DOHH2 (cell line): ENCODE results near the gene DOCK8.

Experiments
- H3F3A ChIP-seq: fragments of 200-600 bp; sonication (generic), shearing (Covaris generic); 2 replicates; pipeline ENCODE4 v1.6.0; 2016; ENCODE audit warnings: antibody characterized with exemption, mild to moderate bottlenecking; ENCODE audit not compliant: control insufficient read depth, insufficient read depth
- H3K27ac ChIP-seq: fragments of 200-600 bp; sonication (generic); 2 replicates; pipeline ENCODE4 v1.5.1; 2014; ENCODE audit warnings: low read depth, mild to moderate bottlenecking, low read length, moderate library complexity
- H3K27me3 ChIP-seq: fragments of 200-600 bp; sonication (generic); 2 replicates; pipeline ENCODE4 v1.6.1; 2014; ENCODE audit warnings: mild to moderate bottlenecking, low read length, mixed read lengths; ENCODE audit not compliant: control insufficient read depth
- H3K36me3 ChIP-seq: fragments of 200-600 bp; sonication (generic); 2 replicates; pipeline ENCODE4 v1.6.1; 2014; ENCODE audit warnings: mild to moderate bottlenecking, low read length, moderate library complexity, mixed read lengths; ENCODE audit not compliant: control insufficient read depth
- H3K4me1 ChIP-seq: fragments of 200-600 bp; sonication (generic); 2 replicates; pipeline ENCODE4 v1.6.1; 2014; ENCODE audit warnings: mild to moderate bottlenecking, low read length, mixed read lengths; ENCODE audit not compliant: control insufficient read depth
- H3K4me2 ChIP-seq: fragments of 200-600 bp; sonication (generic); 2 replicates; pipeline ENCODE4 v1.6.0; 2014; ENCODE audit warnings: mild to moderate bottlenecking, low read length, moderate library complexity
- H3K4me3 ChIP-seq: fragments of 200-600 bp; sonication (generic); 2 replicates; pipeline ENCODE4 v1.5.1; 2014; ENCODE audit warnings: mild to moderate bottlenecking, low read length, mixed read lengths
- H3K79me2 ChIP-seq: fragments of 200-600 bp; sonication (generic); 2 replicates; pipeline ENCODE4 v1.6.1; 2014; ENCODE audit warnings: mild to moderate bottlenecking, low read length, mixed read lengths; ENCODE audit not compliant: control insufficient read depth
- H3K9me2 ChIP-seq: fragments of 200-600 bp; sonication (generic); replicated peaks from 2 replicates; pipeline ENCODE4 v1.6.1; 2014; ENCODE audit warnings: mild to moderate bottlenecking, low read length, mixed read lengths; ENCODE audit not compliant: control insufficient read depth
- H3K9me3 ChIP-seq: fragments of 200-600 bp; sonication (generic); 2 replicates; pipeline ENCODE4 v1.6.1; 2014; ENCODE audit warnings: antibody characterized with exemption, low read length, mixed read lengths; ENCODE audit not compliant: control insufficient read depth, insufficient read depth
- H4K20me1 ChIP-seq: fragments of 200-600 bp; sonication (generic); 2 replicates; pipeline ENCODE4 v1.6.0; 2014; ENCODE audit warnings: low read depth, mild to moderate bottlenecking, antibody characterized with exemption, low read length, moderate library complexity; ENCODE audit not compliant: control insufficient read depth, insufficient read depth
- EZH2phosphoT487 ChIP-seq: fragments of 200-600 bp; sonication (generic); IDR thresholded peaks from 2 replicates; pipeline ENCODE4 v1.6.1; 2017; ENCODE audit warnings: borderline replicate concordance, mild to moderate bottlenecking, antibody characterized with exemption, low read length, moderate library complexity, mixed read lengths
- TF ChIP-seq, protein P1 (sequence below): fragments of 200-600 bp; sonication (generic); IDR thresholded peaks from one replicate; pipeline ENCODE4 v1.5.1; 2014; ENCODE audit warnings: antibody characterized with exemption, mild to moderate bottlenecking, low read depth, low read length; ENCODE audit not compliant: poor library complexity, severe bottlenecking

DOCK8 gene

GRCh38 chr9:289121-289520 is 74.5 kb downstream of the DOCK8 start:
- Histone ChIP-seq H4K20me1 (no peaks in the 10 kb centered on the region), H3K27me3 (no peaks in the 10 kb centered on the region), H3F3A (no peaks in the 10 kb centered on the region), H3K27ac (no peak overlapping the region), H3K9me2 (no peaks in the 10 kb centered on the region), H3K79me2 (peaks cover 5% of the 10 kb centered on the region), H3K9me3 (no peaks in the 10 kb centered on the region), H3K4me2 (no peak overlapping the region), H3K36me3 (peaks cover 70% of the 10 kb centered on the region), H3K4me3 (no peak overlapping the region), H3K4me1 (no peaks in the 10 kb centered on the region)
- TF ChIP-seq EZH2phosphoT487, result no peak
- TF ChIP-seq, protein P1, sequence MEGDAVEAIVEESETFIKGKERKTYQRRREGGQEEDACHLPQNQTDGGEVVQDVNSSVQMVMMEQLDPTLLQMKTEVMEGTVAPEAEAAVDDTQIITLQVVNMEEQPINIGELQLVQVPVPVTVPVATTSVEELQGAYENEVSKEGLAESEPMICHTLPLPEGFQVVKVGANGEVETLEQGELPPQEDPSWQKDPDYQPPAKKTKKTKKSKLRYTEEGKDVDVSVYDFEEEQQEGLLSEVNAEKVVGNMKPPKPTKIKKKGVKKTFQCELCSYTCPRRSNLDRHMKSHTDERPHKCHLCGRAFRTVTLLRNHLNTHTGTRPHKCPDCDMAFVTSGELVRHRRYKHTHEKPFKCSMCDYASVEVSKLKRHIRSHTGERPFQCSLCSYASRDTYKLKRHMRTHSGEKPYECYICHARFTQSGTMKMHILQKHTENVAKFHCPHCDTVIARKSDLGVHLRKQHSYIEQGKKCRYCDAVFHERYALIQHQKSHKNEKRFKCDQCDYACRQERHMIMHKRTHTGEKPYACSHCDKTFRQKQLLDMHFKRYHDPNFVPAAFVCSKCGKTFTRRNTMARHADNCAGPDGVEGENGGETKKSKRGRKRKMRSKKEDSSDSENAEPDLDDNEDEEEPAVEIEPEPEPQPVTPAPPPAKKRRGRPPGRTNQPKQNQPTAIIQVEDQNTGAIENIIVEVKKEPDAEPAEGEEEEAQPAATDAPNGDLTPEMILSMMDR, result no peak

DNA sequence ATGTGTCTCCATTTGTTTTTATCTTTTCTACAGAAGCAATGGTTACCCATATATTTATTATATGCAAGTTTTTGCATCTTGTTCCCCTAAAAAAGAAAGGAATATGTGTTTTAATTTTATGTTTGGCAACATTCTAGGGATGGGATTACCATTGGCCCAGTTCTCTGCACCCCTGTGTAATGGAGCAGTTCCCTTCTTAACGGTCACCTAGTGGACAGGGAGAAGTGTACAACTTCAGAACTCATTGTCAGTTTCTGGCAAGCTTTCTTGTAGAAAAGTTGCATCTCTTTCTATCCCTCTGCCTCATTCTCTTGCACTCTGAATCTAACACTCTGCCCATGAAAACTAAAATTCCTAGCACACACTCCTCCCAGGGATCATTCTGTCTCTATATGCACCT is 78.2 kb downstream of the DOCK8 start:
- H3K27ac ChIP-seq, result no peak overlapping the region
- no peaks in the 10 kb centered on the region for H3F3A ChIP-seq
- H4K20me1 ChIP-seq, result no peaks in the 10 kb centered on the region
- no peaks in the 10 kb centered on the region for H3K27me3 ChIP-seq
- H3K9me2 ChIP-seq, result no peaks in the 10 kb centered on the region
- H3K4me1 ChIP-seq, result peaks cover 15% of the 10 kb centered on the region
- H3K4me3 ChIP-seq, result no peak overlapping the region
- H3K79me2 ChIP-seq, result no peaks in the 10 kb centered on the region
- no peak overlapping the region for H3K4me2 ChIP-seq
- peaks cover 63% of the 10 kb centered on the region for H3K36me3 ChIP-seq
- TF ChIP-seq, protein P1, result no peak
- H3K9me3 ChIP-seq, result no peaks in the 10 kb centered on the region

GRCh38 chr9:295576-295975 is 80.9 kb downstream of the DOCK8 start:
- no peaks in the 10 kb centered on the region for H3K9me2 ChIP-seq
- no peaks in the 10 kb centered on the region for H3K79me2 ChIP-seq
- H3K9me3 ChIP-seq, result no peaks in the 10 kb centered on the region
- peaks cover 48% of the 10 kb centered on the region for H3K36me3 ChIP-seq
- no peaks in the 10 kb centered on the region for H3K27me3 ChIP-seq
- peaks cover 15% of the 10 kb centered on the region for H3K4me1 ChIP-seq
- H3K27ac ChIP-seq, result no peak overlapping the region
- H4K20me1 ChIP-seq, result no peaks in the 10 kb centered on the region
- H3K4me2 ChIP-seq, result no peak overlapping the region
- no peak overlapping the region for H3K4me3 ChIP-seq
- no peaks in the 10 kb centered on the region for H3F3A ChIP-seq
- TF ChIP-seq EZH2phosphoT487, result no peak
- TF ChIP-seq, protein P1, result no peak

DNA sequence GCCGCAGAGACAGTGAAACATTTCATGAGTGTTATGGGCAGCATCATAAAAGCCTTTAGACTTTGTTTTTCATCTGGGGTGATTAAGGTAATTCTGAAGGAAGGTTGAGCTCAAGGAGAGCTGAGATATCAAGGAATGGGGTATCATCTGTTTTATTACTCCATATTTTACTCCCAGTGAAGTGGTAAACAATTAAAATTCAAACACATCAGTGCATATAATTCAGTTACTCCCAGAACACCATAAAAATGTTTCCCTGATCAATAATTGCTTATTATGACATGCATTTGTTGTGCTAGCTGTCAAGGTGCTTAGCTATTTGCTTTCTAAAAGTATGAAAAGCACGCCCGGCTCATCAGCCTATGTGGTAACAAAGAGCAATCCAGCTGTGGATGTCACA is 81.7 kb downstream of the DOCK8 start:
- Histone ChIP-seq H3K79me2 (no peaks in the 10 kb centered on the region), H3K9me2 (no peaks in the 10 kb centered on the region), H3F3A (no peaks in the 10 kb centered on the region), H3K4me1 (peaks cover 15% of the 10 kb centered on the region), H3K9me3 (no peaks in the 10 kb centered on the region), H3K4me3 (no peak overlapping the region), H3K4me2 (no peak overlapping the region), H3K27me3 (no peaks in the 10 kb centered on the region), H4K20me1 (no peaks in the 10 kb centered on the region), H3K27ac (no peak overlapping the region), H3K36me3 (peaks cover 47% of the 10 kb centered on the region)
- TF ChIP-seq EZH2phosphoT487, result no peak
